Activated CD4-positive, alpha-beta T cell treated with anti-CD3 and anti-CD28 coated beads for 48 hours (primary cell): ENCODE measurements around the gene PCBP2.
"Not testable (repeated sequence)": the region's sequence is repeated elsewhere in the genome, so short reads cannot be mapped to it uniquely, and the experiment has no call there.

Experiments used
- DNase-seq: peaks from one replicate; pipeline ENCODE4 v3.0.0-alpha.2; 2020

PCBP2 gene

DNA sequence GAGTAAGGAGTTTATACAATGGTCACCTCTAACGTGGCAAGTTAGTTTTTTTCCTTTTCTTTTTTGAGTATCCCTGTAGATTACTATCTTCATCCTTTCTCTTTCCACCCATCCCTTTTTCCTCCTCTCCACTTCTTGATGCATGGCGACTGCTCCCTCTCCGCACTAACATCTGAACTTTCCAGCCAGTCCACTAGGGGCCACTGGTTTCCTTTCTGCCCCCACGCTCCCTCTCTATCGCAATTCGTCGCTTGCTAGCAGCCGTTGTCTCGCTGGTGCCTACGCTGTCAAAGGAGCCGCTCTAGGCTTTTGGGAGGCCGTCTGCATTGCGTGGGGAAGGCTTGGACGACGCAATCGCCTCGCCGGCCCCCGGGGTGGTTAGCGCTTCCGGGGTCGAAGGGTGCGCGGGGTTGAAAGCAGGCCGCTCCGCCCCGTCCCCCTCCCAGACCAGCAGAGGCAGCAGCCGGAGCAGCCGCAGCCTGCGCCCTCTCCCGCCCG lies at the start of gene PCBP2:
Gene PCBP2 (plus strand): TSS at position 442 of the 498 bp plus-strand sequence. CDS start 2,699 bp downstream, outside the sequence.
- DNase-seq: peak; percentile 98

DNA sequence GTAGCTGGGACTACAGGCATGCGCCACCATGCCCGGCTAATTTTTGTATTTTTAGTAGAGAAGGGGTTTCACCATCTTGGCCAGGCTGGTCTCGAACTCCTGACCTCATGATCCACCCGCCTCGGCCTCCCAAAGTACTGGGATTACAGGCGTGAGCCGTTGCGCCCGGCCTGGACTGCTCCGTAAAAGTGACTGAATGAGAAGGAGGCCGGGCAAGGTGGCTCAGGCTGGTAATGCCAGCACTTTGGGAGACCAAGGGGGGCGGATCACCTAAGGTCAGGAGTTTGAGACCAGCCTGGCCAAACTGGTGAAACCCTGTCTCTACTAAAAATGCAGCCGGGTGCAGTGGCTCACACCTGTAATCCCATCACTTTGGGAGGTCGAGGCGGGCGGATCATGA lies 49.6 kb upstream of the PCBP2 start:
- not testable (repeated sequence) for DNase-seq

DNA sequence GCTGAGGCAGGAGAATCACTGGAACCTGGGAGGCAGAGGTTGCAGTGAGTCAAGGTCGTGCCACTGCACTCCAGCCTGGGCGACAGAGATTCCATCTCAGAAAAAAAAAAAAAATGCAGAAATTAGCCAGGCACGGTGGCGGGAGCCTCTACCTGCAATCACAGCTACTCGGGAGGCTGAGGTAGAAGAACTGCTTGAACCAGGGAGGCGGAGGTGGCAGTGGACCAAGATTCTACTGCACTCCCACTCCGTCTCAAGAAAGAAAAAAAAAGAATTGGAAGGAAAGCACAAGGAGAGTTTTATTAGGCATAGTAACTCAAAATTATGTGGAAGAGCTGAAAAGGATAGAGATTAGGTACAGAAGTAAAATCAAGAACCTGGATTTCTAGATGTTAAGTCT lies 49.0 kb upstream of the PCBP2 start:
- DNase-seq: no peak

DNA sequence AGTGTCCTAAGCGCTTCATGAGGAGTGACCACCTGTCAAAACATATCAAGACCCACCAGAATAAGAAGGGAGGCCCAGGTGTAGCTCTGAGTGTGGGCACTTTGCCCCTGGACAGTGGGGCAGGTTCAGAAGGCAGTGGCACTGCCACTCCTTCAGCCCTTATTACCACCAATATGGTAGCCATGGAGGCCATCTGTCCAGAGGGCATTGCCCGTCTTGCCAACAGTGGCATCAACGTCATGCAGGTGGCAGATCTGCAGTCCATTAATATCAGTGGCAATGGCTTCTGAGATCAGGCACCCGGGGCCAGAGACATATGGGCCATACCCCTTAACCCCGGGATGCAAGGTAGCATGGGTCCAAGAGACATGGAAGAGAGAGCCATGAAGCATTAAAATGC lies 41.0 kb upstream of the PCBP2 start:
- DNase-seq: no peak

DNA sequence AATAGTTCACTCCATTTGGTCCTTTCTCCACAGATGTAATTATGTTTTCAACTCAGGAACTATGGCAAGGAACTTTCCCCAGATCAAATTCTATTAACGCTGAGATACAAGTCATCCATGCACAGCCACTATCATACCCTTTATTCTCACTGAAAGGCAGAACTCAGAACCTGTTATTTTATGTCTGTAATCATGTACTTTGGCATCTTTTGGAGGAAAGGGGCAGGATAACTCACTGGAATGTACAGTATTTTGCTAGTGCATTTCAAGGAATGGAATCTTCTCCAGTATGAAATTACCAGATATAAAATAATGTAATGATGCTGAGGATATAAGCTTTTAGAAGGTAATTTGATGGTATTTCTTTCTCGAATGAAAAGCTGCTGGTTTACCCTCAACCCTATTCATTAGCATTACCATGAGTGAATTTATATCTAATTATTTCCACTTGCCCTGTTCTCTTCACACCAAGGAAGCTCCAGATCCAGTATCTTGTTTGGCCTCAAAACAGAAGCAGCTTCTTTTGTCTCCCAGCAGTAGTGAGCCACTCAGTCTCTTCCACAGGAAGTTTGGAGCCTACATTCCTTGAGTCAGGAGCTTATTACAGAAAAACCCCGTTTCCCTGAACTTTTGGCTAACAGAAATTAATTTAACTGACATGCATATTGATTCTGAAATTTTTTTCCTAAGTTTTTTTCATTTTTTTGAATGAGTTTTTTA lies 38.3 kb upstream of the PCBP2 start:
- no peak for DNase-seq

DNA sequence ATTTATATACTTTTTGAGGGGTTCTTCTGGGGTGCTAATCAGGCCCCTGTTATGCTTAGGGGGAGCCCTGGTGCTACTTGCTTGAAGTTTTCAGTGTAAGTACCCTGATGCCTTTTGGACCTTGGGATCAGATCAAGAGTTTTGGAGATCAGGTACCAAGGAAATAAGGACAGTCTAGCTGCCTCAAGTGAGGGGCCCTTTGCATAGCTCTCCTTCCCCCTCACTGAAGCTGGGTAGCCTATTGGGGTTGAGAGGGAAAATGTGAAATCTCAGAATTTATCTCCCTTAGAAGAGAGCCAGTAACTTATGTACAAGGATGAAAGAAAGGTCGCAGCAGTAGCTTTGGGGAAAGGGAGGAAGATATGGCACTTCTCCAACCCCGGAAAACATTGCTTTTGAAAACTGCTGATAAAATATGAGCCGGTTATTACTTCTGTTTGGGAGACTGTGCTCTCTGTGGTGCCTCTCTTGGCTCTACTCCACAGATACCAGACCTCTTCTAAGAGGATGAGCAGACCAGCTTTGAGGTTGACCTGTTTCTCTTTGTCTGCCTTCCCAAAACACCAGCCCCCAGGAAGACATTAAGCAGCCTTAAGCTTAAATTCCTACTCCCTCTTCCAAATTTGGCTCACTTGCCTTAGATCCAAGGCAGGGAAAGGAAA lies 37.0 kb upstream of the PCBP2 start:
- no peak for DNase-seq

DNA sequence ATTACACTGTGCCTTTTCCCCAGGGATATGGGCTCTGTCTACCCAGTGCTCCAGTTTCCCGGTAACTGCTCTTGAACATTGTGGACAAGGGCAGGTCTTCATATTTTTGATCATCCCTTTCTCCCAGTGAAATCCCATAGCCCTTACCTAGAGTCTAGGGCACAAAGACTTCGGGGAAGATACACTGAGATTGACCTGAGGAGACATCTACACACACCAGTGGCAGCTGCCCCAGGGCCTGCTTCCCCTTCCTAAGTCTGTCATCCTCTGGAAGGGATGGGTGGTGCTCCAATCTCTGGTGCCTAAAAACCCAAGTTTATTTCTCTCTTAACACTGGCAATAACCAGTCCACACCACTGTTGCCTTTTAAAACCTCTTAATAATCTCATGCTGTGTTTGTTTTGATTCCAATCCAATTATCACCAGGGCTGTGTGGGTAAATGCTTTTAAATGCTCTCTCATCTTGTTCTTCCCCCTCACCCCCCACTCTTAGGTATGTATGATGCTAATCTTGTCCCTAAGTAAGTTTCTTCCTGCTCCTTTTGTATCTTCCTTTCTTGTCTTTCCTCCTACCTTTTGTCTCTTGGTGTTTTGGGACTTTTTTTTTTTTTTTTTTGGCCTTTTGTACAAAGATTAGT lies 36.0 kb upstream of the PCBP2 start:
- DNase-seq: not testable (repeated sequence)

DNA sequence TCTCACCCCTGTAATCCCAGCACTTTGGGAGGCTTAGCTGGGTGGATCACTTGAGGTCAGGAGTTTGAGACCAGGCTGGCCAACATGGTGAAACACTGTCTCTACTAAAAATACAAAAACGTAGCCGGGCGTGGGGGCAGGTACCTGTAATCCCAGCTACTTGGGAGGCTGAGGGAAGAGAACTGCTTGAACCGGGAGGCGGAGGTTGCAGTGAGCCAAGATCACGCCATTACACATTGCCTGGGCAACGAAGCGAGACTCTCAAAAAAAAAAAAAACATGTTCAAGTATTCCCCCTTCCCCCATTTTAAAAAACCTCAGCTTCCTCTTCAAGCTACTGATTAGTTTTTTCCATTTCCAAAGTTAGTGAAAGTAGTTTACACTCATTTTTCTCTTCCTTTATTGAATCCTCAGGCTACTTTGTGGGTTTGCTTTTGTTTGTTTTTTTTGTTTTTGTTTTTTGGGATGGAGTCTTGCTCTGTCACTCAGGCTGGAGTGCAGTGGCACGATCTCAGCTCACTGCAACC lies 34.5 kb upstream of the PCBP2 start:
- peak; percentile 23 for DNase-seq

DNA sequence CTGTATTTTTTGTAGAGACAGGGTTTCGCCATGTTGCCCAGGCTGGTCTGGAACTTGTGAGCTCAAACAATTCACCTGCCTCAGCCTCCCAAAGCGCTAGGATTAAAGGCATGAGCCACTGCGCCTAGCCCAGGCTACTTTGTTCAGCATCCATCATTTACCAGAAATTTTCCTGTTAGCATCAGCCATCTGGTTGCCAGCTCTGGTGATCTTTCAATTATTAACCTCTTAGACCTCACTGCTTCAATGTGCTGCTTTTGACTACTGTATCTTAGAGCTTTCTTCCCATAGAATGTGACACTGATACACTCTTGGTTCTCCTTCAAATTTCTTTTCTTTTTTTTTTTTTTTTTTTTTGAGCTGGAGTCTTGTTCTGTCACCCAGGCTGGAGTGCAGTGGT lies 33.7 kb upstream of the PCBP2 start:
- no peak for DNase-seq

DNA sequence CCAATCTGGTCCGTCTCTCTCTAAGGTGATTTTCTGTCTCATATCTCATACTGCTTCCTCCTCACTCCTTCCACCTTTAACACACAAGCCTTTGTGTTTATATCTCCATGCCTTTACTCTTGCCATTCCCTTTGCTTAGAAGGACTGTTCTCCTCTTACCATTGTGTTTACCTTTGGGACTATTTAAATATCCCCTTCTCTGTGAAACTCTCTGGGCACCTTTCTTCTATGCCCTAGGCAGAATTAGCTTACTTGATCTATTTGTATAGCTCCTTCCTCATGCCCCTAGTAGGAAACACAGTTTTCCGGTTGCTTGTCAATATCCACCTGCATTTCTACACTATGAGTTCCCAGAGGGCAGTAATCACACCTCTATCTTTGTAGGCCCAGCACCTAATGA lies 32.1 kb upstream of the PCBP2 start:
- DNase-seq: no peak

DNA sequence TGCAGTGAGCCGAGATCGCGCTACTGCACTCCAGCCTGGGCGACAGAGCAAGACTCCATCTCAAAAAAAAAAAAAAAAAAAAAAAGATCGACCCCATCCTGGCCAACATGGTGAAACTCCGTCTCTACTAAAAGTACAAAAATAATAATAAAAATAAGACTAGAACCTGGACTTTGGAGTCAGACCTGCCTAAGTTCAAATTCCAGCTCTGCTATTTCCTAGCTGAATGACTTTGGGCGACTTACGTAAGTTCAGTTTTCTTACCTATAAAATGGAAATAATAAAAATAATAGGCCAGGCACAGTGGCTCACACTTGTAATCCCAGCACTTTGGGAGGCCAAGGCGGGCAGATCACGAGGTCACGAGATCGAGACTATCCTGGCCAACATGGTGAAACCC lies 29.7 kb upstream of the PCBP2 start:
- not testable (repeated sequence) for DNase-seq

DNA sequence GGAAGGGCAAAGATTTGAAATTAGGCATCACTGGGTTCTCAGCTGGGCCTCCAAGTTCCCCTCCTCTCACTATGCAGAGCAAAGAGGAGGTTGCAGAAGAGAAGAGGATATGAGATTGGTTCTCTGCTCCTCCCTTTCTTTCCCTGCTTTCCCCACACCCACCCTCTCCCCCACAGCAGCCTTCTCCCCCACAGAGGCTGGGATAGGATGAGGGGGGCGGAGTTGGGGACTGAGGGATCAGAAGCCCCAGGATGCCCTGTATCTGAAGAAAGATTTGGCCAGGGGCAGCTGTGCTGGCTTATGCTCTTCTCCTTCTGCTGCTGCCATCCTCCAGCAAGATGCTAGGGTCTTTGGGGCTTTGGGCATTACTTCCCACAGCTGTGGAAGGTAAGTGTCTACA lies 28.3 kb upstream of the PCBP2 start, which contains the start of gene AMHR2:
Gene AMHR2 (plus strand): TSS at position 259 of the 400 bp plus-strand sequence. CDS start 80 bp downstream, at position 339.
- DNase-seq: no peak

DNA sequence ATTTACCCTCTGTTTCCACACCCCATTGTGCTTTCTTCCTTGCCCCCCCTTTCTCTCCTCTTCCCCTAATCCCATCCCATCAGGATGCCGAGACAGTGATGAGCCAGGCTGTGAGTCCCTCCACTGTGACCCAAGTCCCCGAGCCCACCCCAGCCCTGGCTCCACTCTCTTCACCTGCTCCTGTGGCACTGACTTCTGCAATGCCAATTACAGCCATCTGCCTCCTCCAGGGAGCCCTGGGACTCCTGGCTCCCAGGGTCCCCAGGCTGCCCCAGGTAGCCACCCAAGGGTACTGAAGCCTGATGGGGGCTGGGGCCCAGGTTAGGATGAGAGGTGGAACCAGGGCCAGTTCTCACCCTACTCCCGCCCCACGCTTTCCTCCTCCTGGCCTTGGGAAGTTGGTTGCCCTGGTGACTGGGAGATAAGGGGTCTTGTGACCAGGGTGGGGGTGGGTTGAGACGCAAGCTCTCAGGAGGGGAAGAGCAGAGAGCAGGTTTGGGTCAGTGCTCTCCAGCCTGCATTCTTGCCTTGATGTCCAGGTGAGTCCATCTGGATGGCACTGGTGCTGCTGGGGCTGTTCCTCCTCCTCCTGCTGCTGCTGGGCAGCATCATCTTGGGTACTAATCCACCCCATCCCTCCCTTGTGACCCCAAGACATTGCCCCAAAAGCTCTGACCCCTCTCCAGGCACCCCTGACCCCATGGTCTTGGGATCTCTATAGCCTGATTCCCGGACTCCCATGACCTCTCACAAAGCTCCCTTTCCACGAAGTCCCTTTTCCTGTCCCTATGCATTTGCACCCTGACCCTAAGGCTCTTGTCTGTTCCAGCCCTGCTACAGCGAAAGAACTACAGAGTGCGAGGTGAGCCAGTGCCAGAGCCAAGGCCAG lies 27.0 kb upstream of the PCBP2 start:
- no peak for DNase-seq

DNA sequence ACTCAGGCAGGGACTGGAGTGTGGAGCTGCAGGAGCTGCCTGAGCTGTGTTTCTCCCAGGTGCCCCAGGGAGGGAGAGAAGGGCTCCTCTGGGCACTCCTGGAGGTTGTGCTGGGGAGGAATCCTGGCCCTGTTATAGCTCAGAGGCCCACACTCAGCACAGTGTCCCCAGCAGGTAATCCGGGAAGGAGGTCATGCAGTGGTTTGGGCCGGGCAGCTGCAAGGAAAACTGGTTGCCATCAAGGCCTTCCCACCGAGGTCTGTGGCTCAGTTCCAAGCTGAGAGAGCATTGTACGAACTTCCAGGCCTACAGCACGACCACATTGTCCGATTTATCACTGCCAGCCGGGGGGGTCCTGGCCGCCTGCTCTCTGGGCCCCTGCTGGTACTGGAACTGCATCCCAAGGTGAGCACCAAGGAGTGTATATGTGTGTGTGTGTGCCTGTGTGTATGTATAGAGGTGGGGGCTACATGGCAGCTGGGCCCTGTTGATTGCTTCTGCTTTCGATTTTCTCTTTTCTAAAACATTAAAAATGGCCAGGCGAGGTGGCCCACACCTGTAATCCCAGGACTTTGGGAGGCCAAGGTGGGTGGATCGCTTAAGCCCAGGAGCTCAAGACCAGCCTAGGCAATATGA lies 26.3 kb upstream of the PCBP2 start:
- DNase-seq: no peak

DNA sequence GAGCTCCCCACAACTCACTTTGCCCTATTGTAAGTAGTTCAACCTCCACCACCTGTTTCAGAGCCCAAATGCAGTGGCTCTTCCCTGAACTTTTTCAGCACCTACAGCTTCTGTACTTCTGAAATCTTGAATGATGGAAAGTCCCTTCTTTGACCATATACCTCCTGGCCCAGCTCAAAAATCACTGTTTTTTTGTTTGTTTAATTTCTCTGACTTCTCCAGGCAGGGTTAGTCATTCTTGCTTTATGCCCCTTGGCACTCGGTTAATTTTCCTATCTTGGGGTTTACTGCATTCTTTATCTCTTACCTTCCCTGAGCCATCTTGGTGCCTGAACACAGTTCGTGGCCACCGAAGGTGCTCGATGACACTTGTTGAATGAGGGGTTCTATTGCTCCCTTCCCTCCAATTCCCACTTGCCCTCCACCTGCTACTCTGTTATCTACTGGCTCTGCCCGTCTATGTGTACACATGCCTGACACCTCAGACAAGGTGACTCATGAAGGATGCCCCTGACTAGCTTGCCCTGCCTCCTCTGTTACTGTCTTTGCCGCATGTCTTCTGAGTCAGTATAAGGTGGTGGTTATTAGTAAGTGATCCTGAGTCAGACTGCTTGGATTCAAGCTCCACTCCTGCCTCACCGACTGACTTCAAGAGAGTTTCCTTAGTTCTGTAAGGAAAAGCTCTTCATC lies 23.9 kb upstream of the PCBP2 start:
- peak; percentile 68 for DNase-seq

DNA sequence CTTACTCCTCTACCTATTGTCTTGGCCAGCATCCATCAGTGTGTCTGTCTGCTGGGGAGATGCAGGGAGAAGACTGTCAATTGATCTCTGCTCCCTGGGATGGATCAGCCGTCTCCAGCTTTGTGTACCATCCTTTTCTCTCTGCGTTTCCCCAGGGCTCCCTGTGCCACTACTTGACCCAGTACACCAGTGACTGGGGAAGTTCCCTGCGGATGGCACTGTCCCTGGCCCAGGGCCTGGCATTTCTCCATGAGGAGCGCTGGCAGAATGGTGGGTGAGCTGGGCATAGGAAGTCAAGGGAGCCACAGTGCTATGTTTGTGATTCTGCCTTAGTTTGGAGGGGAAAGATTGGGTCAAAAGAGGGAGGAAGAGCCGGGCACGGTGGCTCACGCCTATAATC lies 23.2 kb upstream of the PCBP2 start:
- no peak for DNase-seq

DNA sequence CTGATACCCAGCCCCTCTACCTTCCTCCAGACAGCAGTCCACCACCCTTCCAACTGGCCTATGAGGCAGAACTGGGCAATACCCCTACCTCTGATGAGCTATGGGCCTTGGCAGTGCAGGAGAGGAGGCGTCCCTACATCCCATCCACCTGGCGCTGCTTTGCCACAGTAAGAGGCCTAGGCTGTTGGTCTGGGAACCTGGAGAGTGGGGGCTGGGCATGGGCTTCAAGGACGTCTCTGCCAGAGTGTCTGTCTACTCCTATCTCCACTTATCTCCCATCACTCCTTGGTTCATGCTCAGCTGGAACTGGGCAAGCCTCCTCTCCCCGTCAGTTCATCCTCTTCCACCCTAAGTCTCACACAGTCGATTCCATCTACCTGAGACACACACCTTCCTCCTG lies 21.8 kb upstream of the PCBP2 start:
- no peak for DNase-seq

DNA sequence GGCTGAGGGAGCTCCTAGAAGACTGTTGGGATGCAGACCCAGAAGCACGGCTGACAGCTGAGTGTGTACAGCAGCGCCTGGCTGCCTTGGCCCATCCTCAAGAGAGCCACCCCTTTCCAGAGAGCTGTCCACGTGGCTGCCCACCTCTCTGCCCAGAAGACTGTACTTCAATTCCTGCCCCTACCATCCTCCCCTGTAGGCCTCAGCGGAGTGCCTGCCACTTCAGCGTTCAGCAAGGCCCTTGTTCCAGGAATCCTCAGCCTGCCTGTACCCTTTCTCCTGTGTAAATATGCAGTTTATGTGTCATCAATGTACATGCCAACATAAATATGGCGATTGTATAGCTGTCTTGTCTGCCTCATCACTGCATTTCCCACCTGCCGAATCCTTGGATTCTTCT lies 20.7 kb upstream of the PCBP2 start:
- DNase-seq: no peak

DNA sequence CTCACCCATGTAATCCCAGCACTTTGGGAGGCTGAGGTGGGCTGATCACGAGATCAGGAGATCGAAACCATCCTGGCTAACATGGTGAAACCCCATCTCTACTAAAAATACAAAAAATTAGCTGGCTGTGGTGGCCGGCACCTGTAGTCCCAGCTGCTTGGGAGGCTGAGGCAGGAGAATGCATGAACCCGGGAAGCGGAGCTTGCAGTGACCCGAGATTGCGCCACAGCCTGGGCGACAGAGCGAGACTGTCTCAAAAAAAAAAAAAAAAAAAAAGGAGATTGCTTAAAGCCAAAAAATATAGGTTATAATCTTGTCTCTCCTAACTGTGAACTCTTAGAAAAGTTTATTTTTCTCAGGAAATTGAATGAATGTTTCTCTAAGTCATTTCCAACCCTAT lies 16.6 kb upstream of the PCBP2 start:
- DNase-seq: not testable (repeated sequence)

DNA sequence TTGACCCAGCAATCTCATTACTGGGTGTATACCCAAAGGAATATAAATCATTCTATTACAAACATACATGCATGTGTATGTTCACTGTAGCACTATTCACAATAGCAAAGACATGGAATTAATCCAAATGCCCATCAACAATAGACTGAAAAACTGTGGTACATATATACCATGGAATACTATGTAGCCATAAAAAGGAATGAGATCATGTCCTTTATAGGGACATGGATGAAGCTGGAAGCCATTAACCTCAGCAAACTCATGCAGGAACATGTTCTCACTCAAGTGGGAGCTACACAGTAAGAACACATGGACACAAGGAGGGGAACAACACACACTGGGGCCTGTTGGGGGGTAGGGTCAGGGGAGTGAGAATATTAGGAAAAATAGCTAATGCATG lies 12.3 kb upstream of the PCBP2 start:
- DNase-seq: not testable (repeated sequence)
